Globus pallidus (tissue), 1 donor: ENCODE data around the gene ARSG.

Source experiments
- DNase-seq: peaks from one replicate; pipeline ENCODE4 v3.0.0-alpha.2; 2015; ENCODE audit warnings: low spot score

The ARSG gene

DNA sequence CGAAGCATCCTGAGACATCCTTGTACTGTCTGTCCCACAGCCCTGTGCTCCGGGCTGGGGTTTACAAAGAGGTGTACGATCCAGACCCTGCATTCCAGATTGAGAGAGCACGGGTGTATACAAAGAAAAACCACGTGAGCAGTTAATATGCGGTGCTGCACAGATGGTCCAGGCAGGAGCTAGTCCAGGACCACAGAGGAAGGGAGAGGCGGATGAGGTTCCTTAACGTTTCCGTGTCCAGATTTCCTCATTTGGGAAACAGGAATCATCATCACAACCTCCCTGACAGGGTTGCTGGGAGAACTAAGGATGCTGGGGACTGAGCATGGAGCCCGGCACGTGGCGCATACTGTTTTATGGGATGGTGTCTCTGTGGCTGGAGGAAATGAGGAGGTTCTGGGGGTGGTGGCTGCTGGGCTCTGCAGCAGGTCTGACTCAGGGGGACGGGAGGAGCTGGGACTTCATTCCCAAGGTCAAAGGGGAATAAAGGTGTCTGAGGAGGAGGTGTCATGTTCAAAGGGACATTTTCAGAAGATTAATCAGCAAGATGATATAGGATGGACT lies 139.8 kb downstream of the ARSG start:
- DNase-seq = no peak

GRCh38 chr17:68431661-68432071 lies 140.4 kb downstream of the ARSG start:
- DNase-seq = no peak

- DNase-seq = no peak
Observed at GRCh38 chr17:68432086-68432864, 141.0 kb downstream of the ARSG start.

- no peak for DNase-seq
Observed at GRCh38 chr17:68433211-68433610, 141.9 kb downstream of the ARSG start.

DNA sequence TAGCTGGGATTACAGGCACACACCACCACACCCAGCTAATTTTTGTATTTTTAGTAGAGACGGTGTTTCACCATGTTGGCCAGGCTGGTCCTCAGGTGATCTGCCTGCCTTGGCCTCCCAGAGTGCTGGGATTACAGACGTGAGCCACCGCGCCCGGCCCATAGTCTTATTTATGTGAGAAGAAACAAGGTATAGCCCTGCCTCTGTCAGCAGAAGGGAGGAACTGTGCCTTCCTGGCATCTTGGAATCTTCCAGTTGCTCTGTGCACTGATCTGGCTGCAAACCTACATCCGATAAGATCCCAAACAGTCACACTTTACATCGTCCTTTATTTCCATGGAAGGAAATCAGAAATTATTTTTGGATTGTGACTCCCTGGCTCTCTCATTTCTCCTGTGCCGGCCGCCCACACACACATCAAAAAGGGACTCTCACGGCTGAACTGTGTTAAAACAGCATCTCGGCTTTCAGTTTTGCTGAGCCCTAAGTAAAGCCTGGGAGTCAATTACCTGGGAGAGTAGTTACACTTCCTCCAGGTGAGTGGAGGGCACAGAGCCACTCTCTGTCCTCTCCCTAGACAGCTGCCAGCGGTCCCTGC lies 142.7 kb downstream of the ARSG start:
- no peak for DNase-seq

DNA sequence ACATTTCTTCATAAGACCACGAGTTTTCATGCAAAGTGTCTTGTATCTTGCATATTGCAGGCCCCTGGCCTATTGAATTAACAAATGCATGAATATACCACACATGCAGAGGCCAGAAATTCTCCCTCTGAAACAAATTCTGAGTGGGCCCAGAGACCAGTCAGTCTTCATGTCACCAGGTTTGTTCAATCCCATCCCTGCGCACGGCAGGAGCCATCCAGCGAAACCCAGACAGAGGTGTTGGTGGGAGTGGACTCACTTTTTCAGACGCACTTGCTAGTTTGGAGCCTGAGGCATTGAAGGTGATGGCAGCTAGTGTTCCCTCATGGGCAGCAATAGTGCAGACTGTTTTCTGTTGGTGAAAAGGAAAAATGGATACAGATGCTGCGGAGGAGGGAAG lies 144.1 kb downstream of the ARSG start:
- DNase-seq = no peak

DNA sequence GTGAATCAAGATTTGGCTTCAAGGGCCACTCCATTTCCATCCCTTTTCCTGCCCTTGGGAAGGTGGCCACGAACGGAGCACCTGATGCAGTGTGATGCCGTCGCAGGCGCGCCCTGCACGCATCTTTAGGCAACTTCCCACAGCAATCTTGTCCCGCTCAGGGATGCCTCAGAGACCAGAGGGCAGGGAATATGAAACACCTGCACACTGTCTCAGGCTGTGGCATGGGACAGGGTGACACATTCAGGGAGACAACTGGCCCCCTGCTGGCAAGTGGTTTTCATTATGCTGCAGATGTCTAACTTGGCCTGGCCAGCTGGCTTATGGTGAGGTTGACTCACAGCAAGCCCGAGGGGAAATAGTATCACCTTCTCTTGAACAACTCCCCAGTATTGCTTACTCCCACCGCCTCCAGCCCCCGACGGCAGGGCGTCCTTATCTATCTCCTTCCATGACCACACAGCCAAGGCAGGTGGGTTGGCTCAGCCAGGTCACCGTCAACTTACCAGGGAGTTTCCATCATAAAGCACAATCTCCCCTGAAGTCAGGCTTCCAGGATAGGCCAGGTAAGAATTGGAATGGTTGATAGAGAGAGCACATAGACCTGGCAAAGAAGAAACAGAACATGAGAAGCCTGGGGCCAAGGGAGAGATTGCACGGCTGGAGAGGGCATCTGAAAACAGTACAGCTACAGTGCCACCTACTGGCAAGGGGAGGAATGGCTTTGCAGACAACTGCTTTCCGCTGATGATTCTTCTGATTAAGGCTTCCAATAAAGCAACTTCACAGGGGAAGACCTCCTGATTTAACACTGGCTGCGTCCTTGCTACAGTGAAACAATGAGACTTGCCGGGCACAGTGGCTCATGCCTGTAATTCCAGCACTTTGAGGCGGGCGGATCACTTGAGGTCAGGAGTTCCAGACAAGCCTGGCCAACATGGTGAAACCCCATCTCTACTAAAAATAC lies 144.9 kb downstream of the ARSG start:
- peak; percentile 57 for DNase-seq

DNA sequence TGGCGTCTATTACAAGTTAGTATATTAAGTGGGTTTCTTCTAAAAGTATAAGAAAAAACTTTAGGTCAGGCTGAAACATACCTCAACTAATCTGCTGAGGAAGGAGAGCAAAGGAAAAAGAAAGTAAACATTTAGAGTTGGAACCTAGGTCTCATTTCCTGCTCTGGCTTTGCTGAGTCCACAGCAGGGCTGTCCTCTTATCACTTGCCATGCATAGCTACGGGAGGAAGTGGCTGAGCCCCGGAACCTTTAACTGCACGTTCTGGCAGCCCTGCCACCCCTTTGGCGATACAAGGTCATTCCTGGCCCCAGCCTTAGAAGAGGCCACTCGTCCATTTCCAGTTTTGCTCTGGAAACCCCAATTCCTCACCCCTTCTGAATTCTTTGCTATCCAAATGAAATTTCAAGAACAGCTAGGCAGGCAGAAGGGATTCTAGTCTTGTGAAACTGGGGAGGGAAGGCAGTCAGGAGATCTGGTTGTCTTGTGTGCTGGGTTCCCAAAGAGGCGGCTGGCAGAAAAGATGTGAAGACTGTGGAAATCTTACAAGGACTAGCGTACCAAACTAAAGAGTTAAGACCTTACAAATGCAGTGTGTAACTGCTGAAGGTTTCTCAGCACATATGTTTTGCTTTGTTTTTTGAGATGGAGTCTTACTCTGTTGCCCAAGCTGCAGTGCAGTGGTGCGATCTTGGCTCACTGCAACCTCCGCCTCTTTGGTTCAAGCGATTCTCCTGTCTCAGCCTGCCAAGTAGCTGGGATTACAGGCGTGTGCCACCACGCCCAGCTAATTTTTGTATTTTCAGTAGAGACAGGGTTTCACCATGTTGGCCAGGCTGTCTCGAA lies 146.9 kb downstream of the ARSG start:
- DNase-seq = peak; percentile 31

GRCh38 chr17:68439656-68440290 lies 148.5 kb downstream of the ARSG start:
- DNase-seq = no peak

DNA sequence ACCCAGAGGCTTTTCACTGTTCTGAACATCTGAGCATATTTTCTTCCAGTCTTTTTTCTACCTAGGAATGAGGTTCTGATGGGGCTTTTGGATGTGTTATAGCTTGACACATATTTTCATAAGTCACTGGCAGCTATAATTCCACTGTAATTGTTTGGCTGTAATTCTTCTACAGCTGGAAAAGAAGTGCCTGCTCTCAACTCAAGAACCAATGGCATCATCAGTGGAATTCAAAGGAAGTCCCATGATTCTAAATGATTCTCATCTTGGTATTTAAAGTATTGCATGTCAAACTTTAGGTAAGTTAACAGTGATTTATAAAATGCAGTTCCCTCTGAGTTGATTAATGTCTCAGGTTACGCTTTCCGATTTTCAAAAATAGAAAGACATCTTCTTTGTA lies 149.2 kb downstream of the ARSG start:
- no peak for DNase-seq

DNA sequence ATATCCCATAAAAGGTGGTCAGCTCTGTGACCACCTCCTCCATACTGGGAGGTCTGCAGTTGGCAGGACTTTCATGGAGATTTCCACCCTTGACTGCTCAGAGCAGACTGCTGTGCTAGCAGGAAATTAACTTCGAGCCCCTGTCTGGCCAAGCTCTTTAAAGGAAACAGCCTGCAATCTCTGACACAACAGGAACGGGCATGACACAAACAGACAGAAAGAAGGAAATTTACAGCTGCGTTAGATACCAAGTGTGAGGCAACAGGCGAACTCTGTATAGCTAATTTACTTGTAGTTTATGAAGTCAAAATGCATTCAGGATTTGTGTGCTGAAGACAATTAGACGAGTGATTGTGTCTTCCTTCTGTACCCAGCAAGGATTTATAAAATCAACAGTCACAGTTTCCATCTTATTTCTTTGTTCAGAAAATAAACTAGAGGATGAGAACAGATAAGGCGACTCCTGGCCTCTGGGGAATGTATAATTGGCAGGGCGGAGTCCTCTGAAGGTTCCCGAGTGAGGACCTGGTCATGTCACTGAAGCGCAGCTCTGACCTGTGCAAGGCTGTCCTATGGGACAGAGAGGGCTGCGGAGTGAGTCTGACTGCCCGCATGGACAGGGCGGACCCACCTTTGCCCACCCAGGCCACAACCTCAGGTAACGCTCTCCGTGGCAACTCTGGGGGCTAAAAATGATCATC lies 149.9 kb downstream of the ARSG start:
- DNase-seq = peak; percentile 38

DNA sequence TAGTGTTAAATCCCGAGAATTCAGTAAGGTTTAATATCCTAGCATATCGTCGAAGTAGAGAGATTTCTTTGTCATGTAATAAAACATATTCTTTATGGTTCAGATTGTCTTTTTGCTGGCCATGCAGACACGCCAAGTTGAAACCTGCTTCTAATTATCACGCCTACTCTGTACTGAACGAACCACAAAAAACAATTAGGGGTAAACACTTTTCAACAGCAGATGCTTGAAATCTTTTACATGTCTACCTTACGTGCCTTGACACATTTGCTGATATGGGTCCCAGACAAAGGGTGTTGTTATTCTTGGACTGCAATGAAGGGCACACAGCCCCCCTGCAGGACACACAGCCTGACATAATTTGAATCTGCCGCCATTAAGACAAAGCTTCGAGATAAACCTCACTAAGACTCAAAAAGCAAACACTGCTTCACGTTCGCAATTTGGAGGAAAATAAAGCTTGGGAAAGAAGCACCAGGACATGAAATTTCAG lies 152.7 kb downstream of the ARSG start:
- no peak for DNase-seq

DNA sequence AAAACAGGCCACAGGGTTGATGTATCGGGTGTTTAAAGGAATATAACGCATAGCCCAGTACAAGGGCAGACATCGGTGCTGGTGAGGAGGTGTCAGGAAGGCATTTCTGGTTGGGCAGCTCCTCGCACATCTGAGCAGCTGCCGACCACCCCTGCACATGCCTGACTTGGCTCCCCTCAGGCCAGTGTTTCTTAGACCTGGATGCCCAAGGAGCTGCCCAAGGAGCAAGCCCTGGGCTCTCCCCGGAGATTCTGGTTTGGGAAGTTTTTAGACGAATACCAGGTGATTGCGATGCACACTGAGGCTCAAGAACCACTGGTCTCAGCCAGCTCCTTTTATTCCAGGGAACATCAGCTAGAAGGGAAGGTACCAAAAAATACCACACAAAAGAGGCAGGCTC lies 154.4 kb downstream of the ARSG start:
- no peak for DNase-seq

- no peak for DNase-seq
Observed at GRCh38 chr17:68446626-68447041, 155.3 kb downstream of the ARSG start.

GRCh38 chr17:68449021-68449739 lies 157.9 kb downstream of the ARSG start:
- DNase-seq = no peak

GRCh38 chr17:68450391-68450790 lies 159.1 kb downstream of the ARSG start:
- no peak for DNase-seq

GRCh38 chr17:68450801-68451200 lies 159.5 kb downstream of the ARSG start:
- DNase-seq = no peak

DNA sequence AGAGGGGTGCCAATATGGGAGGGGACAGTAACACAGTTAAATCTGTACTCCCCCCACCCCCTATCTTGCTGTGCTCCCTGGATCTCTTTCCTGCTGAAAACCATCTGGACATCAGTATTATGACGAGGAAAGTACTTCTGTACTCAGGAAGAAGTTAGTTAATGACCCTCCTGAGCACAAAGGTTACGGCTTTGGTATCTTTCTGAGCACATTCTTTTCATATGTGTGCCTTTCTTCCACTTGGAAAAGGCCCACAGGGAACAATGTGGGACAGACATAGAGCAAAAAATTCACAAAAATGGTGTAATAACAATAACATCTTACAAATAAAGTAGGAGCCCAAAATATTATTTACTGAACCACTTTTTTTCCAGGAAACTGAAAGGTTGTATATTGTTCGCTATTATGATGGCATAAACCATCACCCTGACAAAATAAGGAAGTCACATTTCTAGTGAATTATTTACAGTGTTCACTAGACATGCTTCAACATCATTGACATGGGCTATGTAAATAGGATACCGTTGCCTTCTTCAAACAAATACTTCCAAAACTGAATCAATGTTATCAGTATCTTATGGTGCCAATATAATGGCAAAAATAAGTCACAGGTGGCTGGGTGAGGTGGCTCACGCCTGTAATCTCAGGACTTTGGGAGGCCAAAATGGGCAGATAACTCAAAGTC lies 160.5 kb downstream of the ARSG start:
- DNase-seq = no peak
